Muscle layer of duodenum (tissue), 2 donors: Measurements from ENCODE around the gene CNTNAP2.

ENCODE experiments used
- H3K27ac ChIP-seq: one replicate; pipeline ENCODE4 v1.7.0; 2013; ENCODE audit warnings: mild to moderate bottlenecking, low read length
- H3K27me3 ChIP-seq: one replicate; pipeline ENCODE4 v1.7.0; 2013; ENCODE audit warnings: low read depth, mild to moderate bottlenecking, control low read depth, low read length
- H3K36me3 ChIP-seq, 2 donors: one replicate each; pipeline ENCODE4 v1.7.0; 2013; ENCODE audit warnings: low read length in 2 of 2, control low read depth in 1 of 2, mild to moderate bottlenecking in 1 of 2; ENCODE audit not compliant: insufficient read depth in 2 of 2, control insufficient read depth in 1 of 2
- H3K4me1 ChIP-seq, 2 donors: one replicate each; pipeline ENCODE4 v1.7.0; 2013; ENCODE audit warnings: low read length in 2 of 2, mild to moderate bottlenecking in 2 of 2, control low read depth in 1 of 2, moderate library complexity in 1 of 2; ENCODE audit not compliant: insufficient read depth in 2 of 2, control insufficient read depth in 1 of 2
- H3K4me3 ChIP-seq, 2 donors: one replicate each; pipeline ENCODE4 v1.7.0; 2013; ENCODE audit warnings: low read length in 2 of 2, low read depth in 1 of 2, mild to moderate bottlenecking in 1 of 2
- H3K9me3 ChIP-seq, 2 donors: one replicate each; pipeline ENCODE4 v1.7.0; 2013; ENCODE audit warnings: low read length in 2 of 2, control low read depth in 1 of 2, mild to moderate bottlenecking in 1 of 2; ENCODE audit not compliant: control insufficient read depth in 1 of 2
- donor health status: healthy.

The CNTNAP2 gene

DNA sequence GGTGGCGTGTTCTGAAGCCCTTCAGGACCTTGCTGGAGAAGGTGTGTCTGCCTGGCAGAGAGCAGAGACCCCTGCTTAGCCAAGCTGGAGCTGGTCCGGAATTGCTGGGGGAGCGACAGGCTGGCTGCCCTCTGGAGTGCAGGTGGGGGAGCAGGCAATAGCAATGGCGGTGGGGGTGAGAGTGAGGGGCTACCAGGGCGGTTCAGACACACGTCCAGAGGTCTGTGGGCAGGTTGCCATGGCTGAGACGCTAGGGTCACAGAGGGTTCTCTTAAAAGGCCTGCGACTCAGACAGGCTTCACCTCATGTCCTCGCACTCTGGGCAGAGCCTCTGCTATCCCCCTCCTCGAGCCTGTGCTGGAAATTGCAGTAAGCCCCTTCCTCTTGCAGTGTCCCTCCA is 2144.9 kb downstream of the CNTNAP2 start:
- peaks cover 0 to 11% of the 10 kb centered on the region in 2 donors for H3K4me1 ChIP-seq
- H3K27ac ChIP-seq = no peak overlapping the region
- H3K36me3 ChIP-seq = no peaks in the 10 kb centered on the region
- H3K4me3 ChIP-seq = no peak overlapping the region
- H3K9me3 ChIP-seq = no peaks in the 10 kb centered on the region
- H3K27me3 ChIP-seq = no peaks in the 10 kb centered on the region

DNA sequence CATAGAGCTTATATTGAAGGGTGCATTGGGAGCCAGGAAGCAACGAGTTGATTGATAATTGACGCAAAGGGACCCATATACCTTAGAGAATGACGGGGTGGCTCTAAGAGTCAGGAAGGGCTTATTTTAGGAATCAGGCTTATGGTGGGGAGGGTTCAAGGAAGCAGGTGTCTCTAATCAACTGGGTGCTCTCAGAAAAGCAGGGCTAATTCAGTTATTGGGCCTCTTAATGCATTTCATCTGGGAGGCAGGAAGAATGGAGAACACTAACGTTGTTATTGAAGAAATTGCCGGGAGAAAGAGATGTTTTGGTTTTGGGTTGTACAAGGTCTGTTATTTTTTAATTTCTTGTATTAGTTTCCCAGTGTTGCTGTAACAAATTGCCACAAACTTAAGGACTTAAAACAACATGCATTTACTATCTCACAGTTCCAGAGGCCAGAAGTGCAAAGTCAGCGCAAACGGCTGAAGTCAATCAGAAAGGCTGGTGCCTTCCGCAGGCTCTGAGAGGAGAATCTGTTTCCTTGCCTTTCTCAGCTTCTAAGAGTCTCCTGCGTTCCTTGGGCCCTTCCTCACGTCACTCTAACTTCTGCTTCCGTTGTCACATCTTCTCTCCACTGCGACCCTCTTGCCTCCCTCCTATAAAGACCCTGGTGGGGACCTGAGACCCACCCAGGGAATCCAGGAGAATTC is 2145.5 kb downstream of the CNTNAP2 start:
- H3K27ac ChIP-seq = no peak overlapping the region
- peaks cover 0 to 11% of the 10 kb centered on the region in 2 donors for H3K4me1 ChIP-seq
- peak overlapping the region; percentile 1 to 28 for H3K4me3 ChIP-seq
- H3K9me3 ChIP-seq = no peaks in the 10 kb centered on the region
- no peaks in the 10 kb centered on the region for H3K27me3 ChIP-seq
- H3K36me3 ChIP-seq = no peaks in the 10 kb centered on the region

GRCh38 chr7:148262721-148263229 is 2146.2 kb downstream of the CNTNAP2 start:
- H3K4me3 ChIP-seq = peak overlapping the region; percentile 1 to 28
- no peaks in the 10 kb centered on the region for H3K36me3 ChIP-seq
- H3K27ac ChIP-seq = no peak overlapping the region
- no peaks in the 10 kb centered on the region for H3K27me3 ChIP-seq
- no peaks in the 10 kb centered on the region for H3K9me3 ChIP-seq
- peaks cover 0 to 11% of the 10 kb centered on the region in 2 donors for H3K4me1 ChIP-seq

DNA sequence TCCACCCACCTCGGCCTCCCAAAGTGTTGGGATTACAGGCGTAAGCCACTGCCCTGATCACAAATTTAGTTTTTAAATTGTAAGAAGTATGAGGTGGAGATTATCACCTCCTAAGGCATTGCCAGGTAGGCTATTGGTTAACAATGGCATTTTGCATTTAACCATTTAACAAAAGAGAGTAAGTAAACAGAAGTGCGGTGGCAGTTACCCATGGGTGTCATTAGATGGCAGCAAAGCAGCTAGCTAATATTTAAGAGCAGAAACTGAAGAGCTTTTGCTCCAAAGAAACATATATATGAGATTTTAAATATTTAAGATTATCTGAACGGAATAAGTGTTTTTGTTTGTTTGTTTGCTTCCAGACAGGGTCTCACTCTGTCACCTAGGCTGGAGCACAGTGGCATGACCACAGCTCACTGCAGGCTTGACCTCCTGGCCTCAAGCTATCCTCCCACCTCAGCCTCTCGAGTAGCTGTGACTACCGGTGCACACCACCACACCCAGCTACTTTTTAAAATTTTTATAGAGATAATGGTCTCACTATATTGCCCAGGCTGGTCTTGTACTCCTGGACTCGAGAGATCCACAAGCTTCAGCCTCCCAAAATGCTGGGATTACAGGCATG is 2148.4 kb downstream of the CNTNAP2 start:
- no peak overlapping the region for H3K4me3 ChIP-seq
- H3K36me3 ChIP-seq = no peaks in the 10 kb centered on the region
- H3K9me3 ChIP-seq = no peaks in the 10 kb centered on the region
- H3K27ac ChIP-seq = no peak overlapping the region
- no peaks in the 10 kb centered on the region for H3K27me3 ChIP-seq
- peaks cover 0 to 11% of the 10 kb centered on the region in 2 donors for H3K4me1 ChIP-seq

DNA sequence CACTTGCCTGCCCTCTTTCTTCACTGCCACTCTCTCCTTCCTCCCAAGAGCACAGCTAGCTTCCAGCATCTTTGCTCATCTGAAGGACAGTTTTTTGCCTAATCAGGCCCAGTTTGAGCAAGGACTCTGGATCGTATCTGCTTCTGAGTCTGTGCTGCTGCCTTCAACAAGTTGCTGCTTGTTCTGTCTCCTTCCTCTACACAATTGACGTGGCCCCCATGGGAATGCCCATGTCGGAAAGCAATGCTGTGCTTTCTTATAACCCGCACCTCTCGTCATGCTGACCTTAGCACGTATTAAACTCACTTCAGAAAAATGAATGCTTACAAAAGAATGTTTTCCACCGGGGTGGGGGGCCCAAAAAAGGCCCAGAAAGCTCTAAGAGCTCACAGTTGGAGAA is 2149.3 kb downstream of the CNTNAP2 start:
- H3K27me3 ChIP-seq = no peaks in the 10 kb centered on the region
- H3K4me3 ChIP-seq = no peak overlapping the region
- no peaks in the 10 kb centered on the region for H3K36me3 ChIP-seq
- no peaks in the 10 kb centered on the region for H3K9me3 ChIP-seq
- peaks cover 0 to 11% of the 10 kb centered on the region in 2 donors for H3K4me1 ChIP-seq
- no peak overlapping the region for H3K27ac ChIP-seq

GRCh38 chr7:148266795-148267194 is 2150.2 kb downstream of the CNTNAP2 start:
- Histone ChIP-seq H3K27me3 (no peaks in the 10 kb centered on the region), H3K36me3 (no peaks in the 10 kb centered on the region), H3K4me1 (peaks cover 0 to 11% of the 10 kb centered on the region in 2 donors), H3K9me3 (no peaks in the 10 kb centered on the region), H3K27ac (no peak overlapping the region), H3K4me3 (no peak overlapping the region)

DNA sequence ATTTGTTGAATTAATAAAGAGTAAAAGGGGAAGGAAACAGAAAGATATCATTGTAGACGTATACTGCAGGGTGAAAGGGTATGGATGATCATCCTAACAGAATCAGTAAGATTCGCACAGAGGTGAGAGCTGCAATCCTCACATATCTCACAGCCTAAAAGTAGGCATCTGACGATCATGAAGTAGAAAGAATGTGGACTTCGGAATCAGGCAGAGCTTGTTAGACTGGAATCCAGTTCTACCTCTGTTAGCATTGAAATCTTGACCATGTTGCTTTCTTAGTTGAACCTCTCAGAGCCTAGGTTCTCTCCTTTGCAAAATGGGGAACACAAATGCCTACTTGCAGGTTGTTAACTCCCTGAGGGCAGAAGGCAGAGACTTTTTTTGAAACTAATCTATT is 2154.0 kb downstream of the CNTNAP2 start:
- no peaks in the 10 kb centered on the region for H3K36me3 ChIP-seq
- no peaks in the 10 kb centered on the region for H3K4me1 ChIP-seq
- H3K9me3 ChIP-seq = no peaks in the 10 kb centered on the region
- no peak overlapping the region for H3K4me3 ChIP-seq
- H3K27ac ChIP-seq = no peak overlapping the region
- H3K27me3 ChIP-seq = no peaks in the 10 kb centered on the region

GRCh38 chr7:148274118-148274517 is 2157.5 kb downstream of the CNTNAP2 start:
- Histone ChIP-seq H3K4me1 (no peaks in the 10 kb centered on the region), H3K9me3 (no peaks in the 10 kb centered on the region), H3K4me3 (no peak overlapping the region), H3K27ac (no peak overlapping the region), H3K27me3 (no peaks in the 10 kb centered on the region), H3K36me3 (no peaks in the 10 kb centered on the region)

GRCh38 chr7:148275359-148275890 is 2158.8 kb downstream of the CNTNAP2 start:
- Histone ChIP-seq H3K27me3 (no peaks in the 10 kb centered on the region), H3K4me3 (no peak overlapping the region), H3K27ac (no peak overlapping the region), H3K9me3 (no peaks in the 10 kb centered on the region), H3K4me1 (no peaks in the 10 kb centered on the region), H3K36me3 (no peaks in the 10 kb centered on the region)

- no peaks in the 10 kb centered on the region for H3K36me3 ChIP-seq
- no peaks in the 10 kb centered on the region for H3K9me3 ChIP-seq
- H3K27ac ChIP-seq = no peak overlapping the region
Measured at GRCh38 chr7:148276314-148277041, 2159.9 kb downstream of the CNTNAP2 start.

DNA sequence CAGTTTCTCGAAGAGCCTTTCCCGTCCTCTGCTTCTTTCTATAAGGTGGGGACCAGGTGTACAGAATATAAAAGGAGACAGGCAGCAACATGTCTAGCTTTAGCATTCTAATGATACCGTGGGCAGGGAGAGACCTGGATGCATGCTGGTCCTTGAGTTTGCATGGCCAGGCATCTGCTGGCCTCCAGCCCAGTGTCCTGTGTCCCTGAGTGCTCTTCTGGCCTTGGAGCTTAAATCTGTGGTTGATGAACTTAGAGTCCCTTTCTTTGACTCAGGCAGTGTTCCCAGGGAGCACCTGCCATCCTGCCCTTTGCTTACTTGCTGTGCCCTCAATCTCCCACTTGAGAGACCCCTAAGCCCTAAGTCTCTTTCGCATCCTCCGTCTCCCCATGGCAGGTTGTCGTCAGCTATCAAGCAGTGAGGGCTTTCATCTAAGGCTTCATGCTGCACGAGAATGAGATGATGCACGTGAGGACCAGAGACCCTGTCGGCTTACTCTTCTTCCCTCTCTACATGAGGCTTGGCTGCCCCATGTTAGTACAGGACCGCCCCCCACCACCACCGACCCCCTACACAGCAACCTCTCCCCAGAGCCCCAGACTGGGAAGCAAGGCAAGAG is 2160.6 kb downstream of the CNTNAP2 start:
- no peaks in the 10 kb centered on the region for H3K9me3 ChIP-seq
- H3K27ac ChIP-seq = no peak overlapping the region
- H3K27me3 ChIP-seq = no peaks in the 10 kb centered on the region
- H3K4me1 ChIP-seq = no peaks in the 10 kb centered on the region
- H3K4me3 ChIP-seq = no peak overlapping the region
- H3K36me3 ChIP-seq = no peaks in the 10 kb centered on the region

More at GRCh38 chr7:148276314-148277041, 2159.9 kb downstream of the CNTNAP2 start:
- no peak overlapping the region for H3K4me3 ChIP-seq
- no peaks in the 10 kb centered on the region for H3K27me3 ChIP-seq
- H3K4me1 ChIP-seq = no peaks in the 10 kb centered on the region
